SIG-M5 treated with dmso at 0.1 percent for 504 hours (cell line): ENCODE results near the gene LRMDA.

Experiments
- DNase-seq: peaks from one replicate; lab custom pipeline; 2025; ENCODE audit not compliant: unreplicated experiment; lab: John Stamatoyannopoulos, UW

LRMDA gene

DNA sequence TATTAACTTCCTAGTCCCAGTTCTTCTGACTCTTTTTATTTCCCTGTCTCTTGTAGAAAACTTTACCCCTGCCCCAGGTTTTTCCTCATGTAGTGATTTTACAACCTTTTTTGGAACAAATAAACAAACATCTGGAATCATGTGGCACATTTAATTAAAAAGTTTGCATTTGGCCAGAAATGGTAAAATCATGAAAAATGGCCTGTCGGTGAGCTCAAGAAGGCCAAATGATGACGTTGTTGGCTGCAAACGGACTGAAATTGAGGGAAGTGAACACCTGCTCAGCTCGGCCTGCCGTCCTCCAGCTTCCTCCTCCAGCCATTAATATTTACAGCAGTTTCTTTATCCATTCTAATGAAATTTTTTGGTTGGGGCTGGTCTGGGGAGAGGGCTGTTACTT lies 902.8 kb downstream of the LRMDA start:
- DNase-seq: no peak

GRCh38 chr10:76336213-76336963 lies 905.0 kb downstream of the LRMDA start:
- DNase-seq: no peak

- no peak for DNase-seq
Measured at GRCh38 chr10:76337641-76338040, 906.2 kb downstream of the LRMDA start.

- DNase-seq: no peak
Measured at GRCh38 chr10:76338187-76338586, 906.8 kb downstream of the LRMDA start.

DNA sequence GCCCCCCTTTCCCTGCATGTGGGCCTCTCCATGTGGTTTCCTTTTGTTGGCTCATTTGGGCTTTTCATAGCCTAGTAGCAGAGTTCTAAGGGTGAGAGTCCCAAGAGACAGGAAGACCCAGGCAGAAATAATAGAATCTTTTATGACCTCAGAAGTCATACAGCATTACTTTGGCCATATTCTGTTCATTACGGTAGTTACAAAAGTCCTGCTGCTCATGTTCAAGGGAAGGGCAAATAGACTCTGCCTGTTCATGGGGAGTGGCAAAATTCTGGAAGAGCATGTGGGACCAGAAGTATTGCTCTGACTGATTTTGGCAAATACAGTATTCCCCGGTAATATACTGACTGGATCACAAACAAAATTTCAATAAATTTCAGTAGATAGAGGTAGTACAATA lies 910.3 kb downstream of the LRMDA start:
- no peak for DNase-seq

DNA sequence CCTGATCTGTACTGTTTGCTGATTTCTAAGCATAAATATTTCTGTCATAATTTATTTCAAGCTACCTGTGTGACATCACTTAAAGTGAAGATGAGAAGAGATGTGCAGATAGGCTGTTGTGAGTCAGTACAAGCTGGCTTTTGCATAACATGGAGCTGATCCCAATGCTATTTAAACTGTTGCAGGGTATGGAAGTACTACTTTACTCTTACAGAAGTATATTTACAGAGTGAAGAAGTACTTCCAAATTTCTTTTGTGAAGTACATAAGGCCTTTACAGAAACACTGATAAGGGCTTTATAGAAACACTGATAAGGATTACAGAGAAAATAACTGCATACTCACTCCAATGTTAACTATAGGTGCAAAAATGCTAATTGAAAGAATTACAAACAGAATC lies 911.6 kb downstream of the LRMDA start:
- DNase-seq: no peak

- no peak for DNase-seq
Measured at GRCh38 chr10:76347832-76348231, 916.4 kb downstream of the LRMDA start.

- no peak for DNase-seq
Measured at GRCh38 chr10:76350583-76350982, 919.2 kb downstream of the LRMDA start.

DNA sequence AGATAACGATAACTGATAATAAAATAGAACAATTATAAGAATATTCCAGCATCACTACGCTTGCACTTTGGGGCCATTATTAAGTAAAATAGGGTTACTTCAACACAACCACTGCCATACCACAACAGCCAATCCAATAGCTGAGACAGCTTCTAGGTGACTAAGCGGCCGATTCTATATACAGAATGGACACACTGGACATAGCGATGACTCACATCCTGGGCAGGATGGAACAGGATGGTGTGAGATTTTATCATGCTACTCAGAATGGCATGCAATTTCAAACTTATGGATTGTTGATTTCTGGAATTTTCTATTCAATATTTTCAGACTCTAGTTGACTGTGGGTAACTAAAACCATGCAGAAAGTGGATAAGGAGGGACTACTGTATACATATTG lies 920.9 kb downstream of the LRMDA start:
- no peak for DNase-seq

DNA sequence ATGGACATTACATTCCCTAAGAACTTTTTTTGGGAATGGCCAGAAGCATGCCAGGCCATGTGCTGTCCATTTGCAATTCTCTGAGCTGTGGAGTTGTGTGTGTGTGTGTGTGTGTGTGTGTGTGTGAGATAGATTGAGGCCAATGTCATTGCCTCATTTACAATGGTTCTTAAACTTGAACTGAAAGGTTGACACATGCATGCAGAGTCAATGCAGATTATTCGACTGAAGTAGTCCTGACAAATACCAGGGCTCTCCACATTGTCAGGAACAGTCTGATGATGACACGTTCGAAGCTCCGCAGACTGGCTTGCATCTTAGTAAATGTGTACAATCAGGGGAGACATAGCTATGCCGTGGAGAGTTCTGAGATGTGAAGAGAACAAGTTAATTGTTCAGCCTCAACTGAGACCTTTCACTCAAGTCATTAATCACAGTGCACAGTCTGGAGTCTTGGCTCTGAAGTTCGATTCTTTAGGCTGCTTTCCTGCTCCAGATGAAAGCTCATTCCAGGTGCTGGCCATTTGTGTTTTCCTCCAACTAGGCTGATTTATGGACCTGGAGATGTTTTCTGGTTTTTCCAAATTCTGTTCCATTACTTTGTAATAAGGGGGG lies 921.9 kb downstream of the LRMDA start:
- DNase-seq: no peak

DNA sequence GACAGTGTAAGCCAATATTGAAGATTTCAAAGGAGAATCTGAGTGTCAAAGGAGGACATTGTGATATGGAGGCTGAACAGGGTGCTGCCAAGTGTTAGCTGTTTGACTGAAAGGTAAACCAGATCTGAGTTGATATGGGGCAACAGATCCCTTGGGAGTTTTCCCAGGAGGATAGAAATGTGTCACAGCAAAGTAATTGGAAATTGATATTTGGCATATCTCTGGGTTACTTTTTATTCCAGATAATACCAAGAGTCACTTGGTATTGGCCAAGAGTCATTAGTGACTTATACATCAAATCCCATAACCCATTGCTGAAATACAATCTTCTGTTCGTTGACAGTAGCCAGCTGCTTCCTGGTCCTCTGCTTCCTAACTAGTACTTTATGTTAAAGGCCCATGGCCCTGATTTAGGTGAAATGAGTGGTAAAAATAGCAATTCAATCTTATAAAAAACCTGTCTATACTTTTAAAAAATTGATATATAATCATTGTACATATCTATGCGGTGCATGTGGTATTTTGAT lies 922.9 kb downstream of the LRMDA start:
- DNase-seq: no peak

GRCh38 chr10:76354921-76355320 lies 923.5 kb downstream of the LRMDA start:
- no peak for DNase-seq

GRCh38 chr10:76356557-76356956 lies 925.1 kb downstream of the LRMDA start:
- DNase-seq: no peak

DNA sequence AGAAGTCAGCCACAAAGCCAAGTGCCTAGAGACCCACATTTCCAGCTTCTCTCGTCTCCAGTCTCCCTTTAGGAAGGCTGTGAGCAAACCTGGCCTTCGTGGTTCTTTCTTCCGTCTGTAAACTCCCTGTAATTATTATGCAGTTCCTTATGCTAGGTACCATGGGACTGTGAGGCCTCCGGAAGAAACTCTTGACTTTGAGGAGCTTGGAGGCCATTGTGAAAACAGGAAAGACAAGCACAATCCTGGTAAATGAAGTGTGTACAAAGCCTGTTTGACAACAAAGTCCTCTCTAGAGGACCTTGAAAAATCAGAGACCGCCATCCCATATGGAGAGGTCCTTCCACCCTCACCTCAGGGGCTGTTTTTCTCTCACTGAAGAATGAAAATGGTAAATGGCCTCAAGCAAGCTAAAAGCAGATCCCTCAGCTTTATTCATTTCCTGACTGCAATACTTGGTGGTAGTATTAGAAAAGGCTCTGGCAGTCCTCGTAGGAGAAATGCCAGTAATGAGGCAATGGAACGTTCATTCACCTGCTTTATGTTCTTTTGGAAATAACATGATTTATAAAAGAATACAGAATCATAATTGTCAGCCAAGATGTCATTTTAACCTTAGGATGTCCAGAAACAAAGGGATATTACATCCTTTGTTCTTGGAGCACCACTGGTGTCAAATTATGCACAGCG lies 926.4 kb downstream of the LRMDA start:
- no peak for DNase-seq

- no peak for DNase-seq
Measured at GRCh38 chr10:76358743-76359395, 927.4 kb downstream of the LRMDA start.

GRCh38 chr10:76375761-76376160 lies 944.3 kb downstream of the LRMDA start:
- DNase-seq: no peak

GRCh38 chr10:76382381-76382851 lies 951.0 kb downstream of the LRMDA start:
- peak; percentile 4 for DNase-seq

GRCh38 chr10:76388321-76389023 lies 957.0 kb downstream of the LRMDA start:
- no peak for DNase-seq

- DNase-seq: no peak
Measured at GRCh38 chr10:76393875-76394706, 962.7 kb downstream of the LRMDA start.

DNA sequence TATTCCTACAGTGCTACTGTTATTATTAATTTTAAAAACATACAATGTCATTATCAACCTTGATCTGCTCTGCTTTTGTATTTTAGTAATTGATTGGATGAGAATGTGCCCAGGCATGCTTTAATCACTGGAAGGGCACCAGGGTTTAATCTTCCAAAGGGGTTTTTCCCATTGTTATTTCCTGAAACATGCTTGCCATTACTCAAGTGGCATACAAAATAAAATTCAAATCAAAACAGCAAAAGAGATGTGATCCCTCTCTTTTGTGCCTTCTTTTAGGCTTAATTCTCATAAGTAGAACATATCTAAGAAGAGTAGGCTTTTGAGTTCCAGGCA lies 963.3 kb downstream of the LRMDA start:
- DNase-seq: no peak
